ENCODE measurements around the gene DNM1L. TPM values are rescaled to one million over a fixed set of nuclear protein-coding genes. Genes with fewer than 3 reads are reported as not detected.

DNM1L gene
- 100 to 1,000 TPM in 1 of 4 donors, 10 to 100 TPM in 3; 32.3 to 122 (median 62.2) TPM for total RNA-seq

- TF ChIP-seq CTCF (IDR thresholded peaks at IDR 0.05) (peak in 2 of 4 experiments; percentile 5 to 34), POLR2A (IDR thresholded peaks at IDR 0.05) (peak; percentile 75 to 79)
- no peaks in the 10 kb centered on the region for H3K36me3 ChIP-seq
- H3K27me3 ChIP-seq: no peaks in the 10 kb centered on the region
- peak within 1 kb of the TSS; percentile 54 to 93 for H3K4me3 ChIP-seq
- peak within 1 kb of the TSS; percentile 92 to 93 for H3K27ac ChIP-seq
- DNase-seq: peak; percentile 93
- H3K4me1 ChIP-seq: no peaks in the 10 kb centered on the region
- no peaks in the 10 kb centered on the region for H3K9me3 ChIP-seq
- intact Hi-C loops (cut with DNase I; ENCODE audit: low total_unique reads): no loop called here
These were observed at the start of gene DNM1L for GRCh38 chr12:32679091-32679919. Gene DNM1L (plus strand): TSS chr12:32679301. CDS start chr12:32679364, 63 bp downstream.

DNA sequence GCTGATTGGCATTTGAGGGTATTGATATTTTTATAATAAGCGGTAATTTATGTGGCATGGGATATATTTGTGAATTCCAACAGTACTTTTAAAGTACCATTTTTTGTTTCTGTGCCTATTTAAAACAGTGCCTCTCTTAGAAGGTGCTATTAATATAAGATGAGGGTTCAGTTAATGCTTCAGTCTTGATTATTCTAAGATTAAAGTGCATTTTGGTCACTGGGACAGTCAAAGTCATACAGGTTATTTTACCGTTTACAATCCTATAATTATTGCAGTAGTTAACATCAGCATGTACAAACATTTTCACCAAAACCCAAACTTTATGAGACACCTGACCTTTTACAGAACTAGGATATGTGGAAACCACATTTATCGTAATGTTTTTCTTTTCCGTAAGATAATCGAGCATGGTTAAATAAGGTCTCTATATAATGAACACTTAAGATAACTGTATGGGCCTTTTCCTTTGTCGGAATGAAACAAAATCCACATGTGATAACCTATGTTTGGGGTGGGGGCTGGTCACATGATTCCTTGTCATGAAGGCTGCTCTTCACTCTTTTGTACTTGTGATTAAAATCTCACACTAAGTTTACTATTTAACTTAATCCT is 37.7 kb upstream of the DNM1L start:
- TF ChIP-seq POLR2A (IDR thresholded peaks at IDR 0.05): no peak
- TF ChIP-seq CTCF (IDR thresholded peaks at IDR 0.05): no peak

DNA sequence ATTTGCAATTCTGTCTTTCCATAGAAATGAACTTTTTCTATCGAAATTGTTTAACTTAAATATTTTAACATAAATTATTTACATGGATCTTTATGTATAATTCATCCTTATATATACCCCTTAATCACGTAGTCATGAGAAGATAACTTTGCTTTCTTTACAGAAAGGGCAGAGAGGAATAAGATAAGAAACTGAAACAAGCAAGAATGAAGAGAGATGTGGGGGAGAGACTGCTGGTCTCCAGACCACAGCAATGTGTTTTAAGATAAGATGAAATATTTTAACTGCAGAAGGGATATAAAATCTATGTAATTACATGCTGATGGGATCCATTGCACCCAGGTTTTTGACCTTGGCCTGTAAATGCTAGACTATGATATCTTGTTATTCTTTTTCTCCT is 34.7 kb upstream of the DNM1L start:
- Histone ChIP-seq H3K27ac (no peak overlapping the region), H3K9me3 (no peaks in the 10 kb centered on the region), H3K27me3 (no peaks in the 10 kb centered on the region), H3K4me3 (no peak overlapping the region), H3K4me1 (no peaks in the 10 kb centered on the region), H3K36me3 (no peaks in the 10 kb centered on the region)
- DNase-seq: no peak
- TF ChIP-seq CTCF (IDR thresholded peaks at IDR 0.05) (no peak), POLR2A (IDR thresholded peaks at IDR 0.05) (no peak)
- intact Hi-C loops (cut with DNase I; ENCODE audit: low total_unique reads): no loop called here

More for the DNA sequence above, 37.7 kb upstream of the DNM1L start:
- no peaks in the 10 kb centered on the region for H3K27me3 ChIP-seq
- no peaks in the 10 kb centered on the region for H3K36me3 ChIP-seq
- no peak overlapping the region for H3K27ac ChIP-seq
- no peak overlapping the region for H3K4me3 ChIP-seq
- H3K4me1 ChIP-seq: no peaks in the 10 kb centered on the region
- intact Hi-C loops (cut with DNase I; ENCODE audit: low total_unique reads): no loop called here
- DNase-seq: no peak
- no peaks in the 10 kb centered on the region for H3K9me3 ChIP-seq

GRCh38 chr12:32647275-32647674 is 31.8 kb upstream of the DNM1L start:
- no peaks in the 10 kb centered on the region for H3K9me3 ChIP-seq
- no peak overlapping the region for H3K4me3 ChIP-seq
- H3K4me1 ChIP-seq: no peaks in the 10 kb centered on the region
- H3K27ac ChIP-seq: no peak overlapping the region
- TF ChIP-seq CTCF (IDR thresholded peaks at IDR 0.05) (no peak), POLR2A (IDR thresholded peaks at IDR 0.05) (no peak)
- no peaks in the 10 kb centered on the region for H3K27me3 ChIP-seq
- DNase-seq: no peak
- H3K36me3 ChIP-seq: no peaks in the 10 kb centered on the region
- intact Hi-C loops (cut with DNase I; ENCODE audit: low total_unique reads): no loop called here

GRCh38 chr12:32650508-32650907 is 28.6 kb upstream of the DNM1L start:
- H3K36me3 ChIP-seq: no peaks in the 10 kb centered on the region
- H3K4me3 ChIP-seq: no peak overlapping the region
- no peaks in the 10 kb centered on the region for H3K9me3 ChIP-seq
- TF ChIP-seq POLR2A (IDR thresholded peaks at IDR 0.05) (no peak), CTCF (IDR thresholded peaks at IDR 0.05) (no peak)
- intact Hi-C loops (cut with DNase I; ENCODE audit: low total_unique reads): loop anchor here (10.0 kb wide), 1 partner anchor 196 kb away; no protein-coding TSS in a partner anchor
- H3K27me3 ChIP-seq: no peaks in the 10 kb centered on the region
- DNase-seq: no peak
- H3K4me1 ChIP-seq: no peaks in the 10 kb centered on the region
- H3K27ac ChIP-seq: no peak overlapping the region
